ENCODE results near the gene SOHLH1.

The SOHLH1 gene

GRCh38 chr9:135699440-135699839 lies at the start of gene SOHLH1:
Gene SOHLH1 (minus strand): TSS chr9:135699481. CDS start chr9:135699467, 14 bp downstream.
- no peak for DNase-seq

GRCh38 chr9:135748676-135749075 lies 49.4 kb upstream of the SOHLH1 start:
- no peak for DNase-seq

GRCh38 chr9:135747311-135747710 lies 48.0 kb upstream of the SOHLH1 start:
- no peak for DNase-seq

GRCh38 chr9:135746565-135746964 lies 47.3 kb upstream of the SOHLH1 start:
- no peak for DNase-seq

DNA sequence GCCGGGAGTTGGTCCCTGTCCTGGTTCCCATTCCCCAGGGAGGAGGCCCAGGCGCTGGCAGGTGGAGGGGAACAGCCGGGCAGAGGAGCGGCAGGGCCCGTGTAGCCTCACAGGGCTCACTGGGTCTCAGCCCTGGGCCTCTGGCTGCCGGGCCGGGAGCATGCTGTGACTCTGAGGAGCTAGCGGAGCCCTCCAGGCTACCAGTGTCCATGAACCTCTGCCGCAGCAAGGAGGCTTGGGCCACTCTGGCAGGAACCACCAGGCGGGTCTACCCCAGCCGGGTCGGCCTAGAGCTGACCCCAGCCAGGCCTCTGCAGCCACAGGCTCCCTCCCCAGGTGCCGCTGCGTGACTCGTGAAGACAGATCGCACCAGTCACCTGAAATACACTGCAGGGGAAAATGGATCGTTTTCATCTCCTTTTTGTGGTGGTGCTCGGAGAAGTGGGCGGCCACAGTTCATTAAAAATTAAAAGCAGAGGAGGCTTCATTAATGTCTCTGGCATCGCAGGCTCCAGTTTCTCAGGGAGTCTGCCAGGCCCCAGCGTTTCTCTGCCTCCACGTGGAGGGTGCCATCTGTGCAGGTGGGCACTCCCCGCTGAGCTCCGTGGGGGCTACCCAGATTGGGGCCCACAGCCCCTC lies 46.5 kb upstream of the SOHLH1 start:
- no peak for DNase-seq

DNA sequence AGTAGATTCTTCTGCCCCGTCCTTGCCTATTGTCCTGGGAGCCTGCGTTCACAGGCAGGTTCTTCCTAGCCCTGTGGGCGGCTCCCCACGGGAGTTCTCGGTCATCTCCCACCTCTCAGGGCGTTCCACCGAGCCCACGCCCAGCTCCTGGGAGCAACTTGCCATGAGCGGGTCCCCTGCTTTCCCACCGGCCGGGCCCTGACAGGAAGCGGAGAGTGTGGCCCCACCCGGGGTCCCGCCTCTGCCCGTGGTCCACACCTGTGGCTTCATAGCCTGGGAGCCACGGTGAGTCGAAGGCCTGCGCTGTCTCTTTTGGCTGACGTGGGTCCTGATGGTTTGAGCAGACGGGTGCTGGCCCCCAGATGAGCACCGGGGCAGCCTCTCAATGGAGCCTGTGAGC lies 45.9 kb upstream of the SOHLH1 start:
- no peak for DNase-seq

- DNase-seq, result no peak
Measured at GRCh38 chr9:135744333-135745070, 45.2 kb upstream of the SOHLH1 start.

DNA sequence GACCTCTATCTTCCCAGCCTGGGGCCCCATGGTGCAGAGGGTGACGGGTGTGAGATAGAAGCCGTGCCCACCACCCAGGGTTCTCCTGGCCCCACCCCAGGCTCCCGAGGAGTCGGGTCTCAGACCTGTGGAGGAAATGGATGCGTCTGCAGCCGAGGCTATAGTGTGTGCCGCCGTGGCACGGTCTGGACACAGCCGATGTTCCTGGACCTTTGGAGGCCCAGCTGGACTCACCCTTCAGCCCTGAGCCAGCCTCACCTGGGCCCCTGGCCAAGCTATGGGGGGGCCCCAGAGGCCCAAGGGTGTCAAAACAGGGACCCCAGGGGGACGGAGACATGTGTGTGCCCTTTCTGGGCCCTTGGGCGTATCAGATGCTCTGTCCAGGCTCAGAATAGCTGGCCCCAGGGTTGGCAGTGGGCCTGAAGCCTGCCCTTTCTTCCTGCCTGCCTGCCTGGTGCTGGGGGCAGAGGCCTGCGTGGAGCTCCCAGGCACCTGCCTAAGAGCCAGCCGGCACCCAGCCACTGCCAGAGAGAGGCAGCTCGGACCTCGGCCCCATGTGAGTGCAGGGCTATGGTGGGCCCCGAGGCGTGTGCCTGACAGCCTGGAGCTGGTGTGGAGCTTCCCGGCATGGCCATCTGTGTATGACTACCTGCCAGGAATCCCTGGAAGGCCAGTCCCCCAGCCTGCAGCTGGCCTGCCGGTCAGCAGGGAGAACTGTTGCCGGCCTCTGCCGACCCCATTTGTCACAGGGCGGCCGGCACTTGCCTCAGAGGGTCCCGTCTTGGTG lies 44.5 kb upstream of the SOHLH1 start:
- DNase-seq, result no peak

- DNase-seq, result no peak
Measured at GRCh38 chr9:135743021-135743420, 43.7 kb upstream of the SOHLH1 start.

DNA sequence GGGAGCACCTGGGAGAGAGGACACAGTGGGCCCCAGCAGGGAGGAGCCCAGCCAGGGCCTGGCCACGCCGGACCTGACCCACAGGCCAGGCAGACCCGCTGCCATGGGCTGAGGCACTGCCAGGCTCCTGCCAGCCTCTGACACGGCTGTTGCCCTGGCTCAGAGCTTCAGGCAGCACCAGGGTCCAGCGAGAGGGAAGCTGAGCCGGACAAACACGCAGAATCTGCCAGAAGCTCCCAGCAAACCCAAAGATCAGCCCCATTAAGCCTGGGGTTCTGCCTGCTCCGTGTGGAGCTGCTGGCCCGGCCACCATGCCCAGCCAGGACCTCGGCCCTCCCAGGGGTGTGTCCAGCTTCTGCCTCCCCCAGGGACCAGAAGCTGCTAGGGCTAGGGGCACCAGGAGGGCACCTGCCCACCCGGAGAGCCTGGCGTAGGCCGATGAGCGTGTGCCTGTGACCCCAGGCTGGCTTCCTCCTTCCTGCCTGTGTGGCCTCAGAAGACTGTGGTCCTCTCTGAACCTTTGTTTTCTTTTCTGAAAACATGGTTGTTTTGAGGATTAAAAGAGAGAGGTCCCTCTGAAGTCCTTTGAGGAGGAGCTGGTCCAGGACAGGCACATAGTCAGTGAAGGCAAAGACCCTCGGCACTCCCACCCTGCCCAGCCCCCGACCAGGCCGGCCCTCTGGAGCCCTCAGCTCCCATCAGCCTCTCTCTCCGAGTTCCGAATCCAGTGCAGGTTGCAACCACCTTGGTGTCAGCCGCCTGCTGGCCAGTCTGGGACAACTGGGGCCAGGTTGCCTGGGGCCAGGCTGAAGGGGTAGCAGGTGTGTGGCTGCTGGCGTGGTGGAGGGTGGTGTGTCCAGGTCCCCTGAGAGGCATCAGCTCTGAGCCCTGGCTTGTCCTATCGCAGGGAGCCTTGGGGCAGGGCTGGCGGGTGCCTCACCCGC lies 42.3 kb upstream of the SOHLH1 start:
- DNase-seq, result no peak

- DNase-seq, result no peak
Measured at GRCh38 chr9:135739271-135740220, 40.3 kb upstream of the SOHLH1 start.

DNA sequence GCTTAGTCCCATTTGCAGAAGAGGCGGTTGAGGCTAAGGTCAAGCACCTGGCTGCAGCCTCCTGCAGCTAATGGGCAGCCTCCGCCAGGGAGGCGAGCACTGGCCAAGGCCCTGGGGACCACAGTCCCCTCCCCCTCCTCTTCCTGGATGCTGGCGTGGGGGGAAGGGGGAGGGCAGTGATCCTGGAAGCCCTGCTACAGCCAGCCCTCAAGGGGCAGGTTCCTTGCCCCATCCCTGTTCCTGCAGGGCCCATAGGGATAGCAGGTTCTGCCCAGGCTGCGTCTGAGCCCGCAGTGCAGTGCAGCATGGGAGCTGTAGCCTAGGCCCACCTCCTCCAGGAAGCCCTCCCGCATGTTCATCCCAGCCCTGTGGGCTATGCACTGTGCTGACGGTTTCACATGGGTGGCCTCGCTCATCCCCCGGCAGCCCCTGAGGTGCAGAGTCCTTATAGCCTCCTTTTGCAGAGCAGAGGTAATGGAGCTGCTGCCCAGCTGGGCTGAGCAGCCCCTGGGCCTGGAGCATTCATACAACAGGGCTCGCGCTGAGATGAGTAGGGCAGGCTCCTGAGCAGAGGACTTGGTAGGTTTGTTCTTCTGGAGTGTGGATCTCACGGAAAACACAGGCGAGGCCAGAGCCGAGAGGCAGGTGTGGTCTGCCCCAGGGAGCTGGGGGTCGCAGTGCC lies 38.7 kb upstream of the SOHLH1 start:
- no peak for DNase-seq

DNA sequence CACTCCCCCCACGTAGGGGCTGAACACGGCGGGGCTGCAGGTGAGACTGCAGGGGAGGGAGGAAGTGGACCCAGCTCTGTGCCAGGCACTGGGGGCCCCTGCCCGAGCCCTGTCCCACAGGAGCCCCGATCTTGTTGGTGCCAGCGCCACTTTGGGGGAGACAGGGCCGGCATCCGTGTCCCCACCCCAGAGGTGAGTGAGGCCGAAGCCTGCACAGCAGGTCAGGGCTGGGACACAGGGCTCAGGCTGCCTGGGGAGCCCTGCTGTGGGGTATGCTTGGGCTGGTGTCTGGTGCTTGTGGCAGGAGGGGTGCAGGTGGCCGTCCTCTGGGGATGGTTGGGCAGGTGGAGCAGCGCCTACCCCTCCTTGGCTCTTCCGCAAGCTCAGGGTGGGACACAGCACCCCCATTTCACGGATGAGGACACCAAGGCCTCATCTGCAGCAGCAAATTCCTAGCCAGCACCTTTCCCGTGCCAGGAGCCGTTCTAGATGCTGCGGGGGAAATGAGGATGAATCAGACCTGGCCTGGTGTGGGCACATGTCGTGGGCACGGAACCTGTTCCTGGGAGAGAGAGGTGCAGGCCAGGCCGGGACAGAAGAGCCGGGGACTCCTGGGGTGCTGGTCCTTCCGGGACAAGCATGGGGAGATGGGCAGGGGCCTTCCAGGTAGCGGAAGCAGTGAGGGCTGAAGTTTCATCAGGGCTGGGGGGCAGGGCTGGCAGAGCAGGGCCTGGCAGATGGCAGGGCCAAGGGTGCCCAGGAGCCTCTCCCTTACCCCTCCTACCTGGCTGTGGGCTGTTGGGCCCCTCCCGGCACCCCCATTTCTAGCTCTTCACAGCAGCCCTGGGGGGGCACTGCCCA lies 37.9 kb upstream of the SOHLH1 start:
- no peak for DNase-seq

DNA sequence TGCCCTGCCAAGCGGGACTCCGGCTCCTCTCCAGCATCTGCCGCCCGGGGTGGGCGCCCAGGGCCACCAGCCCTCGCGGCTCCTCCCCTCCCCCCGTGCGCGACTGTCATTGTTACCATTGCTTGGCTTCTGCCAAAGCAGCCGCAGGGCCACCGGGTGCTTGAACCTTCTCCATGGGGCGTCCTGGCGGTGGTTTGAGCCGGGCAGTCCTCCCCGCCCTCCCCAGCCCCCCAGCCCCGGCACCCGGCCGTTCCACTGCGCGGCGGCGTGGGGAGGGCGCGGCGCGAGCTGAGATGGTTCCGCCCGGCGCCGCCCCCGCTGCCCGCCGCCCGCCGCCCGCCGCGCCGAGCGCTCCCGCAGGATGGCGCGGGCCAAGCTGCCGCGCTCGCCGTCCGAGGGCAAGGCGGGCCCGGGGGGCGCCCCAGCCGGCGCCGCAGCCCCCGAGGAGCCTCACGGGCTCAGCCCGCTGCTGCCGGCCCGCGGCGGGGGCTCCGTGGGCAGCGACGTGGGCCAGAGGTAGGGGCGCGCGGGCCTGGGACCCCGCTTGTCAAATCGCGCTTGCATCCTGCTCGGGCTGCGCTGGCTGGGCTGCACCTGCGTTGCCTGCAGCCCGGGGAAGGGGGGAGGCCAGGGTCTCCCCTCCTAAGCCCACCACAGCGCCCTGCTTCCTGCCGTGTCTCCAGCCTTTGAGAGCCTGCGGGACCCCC lies 37.1 kb upstream of the SOHLH1 start:
- no peak for DNase-seq

DNA sequence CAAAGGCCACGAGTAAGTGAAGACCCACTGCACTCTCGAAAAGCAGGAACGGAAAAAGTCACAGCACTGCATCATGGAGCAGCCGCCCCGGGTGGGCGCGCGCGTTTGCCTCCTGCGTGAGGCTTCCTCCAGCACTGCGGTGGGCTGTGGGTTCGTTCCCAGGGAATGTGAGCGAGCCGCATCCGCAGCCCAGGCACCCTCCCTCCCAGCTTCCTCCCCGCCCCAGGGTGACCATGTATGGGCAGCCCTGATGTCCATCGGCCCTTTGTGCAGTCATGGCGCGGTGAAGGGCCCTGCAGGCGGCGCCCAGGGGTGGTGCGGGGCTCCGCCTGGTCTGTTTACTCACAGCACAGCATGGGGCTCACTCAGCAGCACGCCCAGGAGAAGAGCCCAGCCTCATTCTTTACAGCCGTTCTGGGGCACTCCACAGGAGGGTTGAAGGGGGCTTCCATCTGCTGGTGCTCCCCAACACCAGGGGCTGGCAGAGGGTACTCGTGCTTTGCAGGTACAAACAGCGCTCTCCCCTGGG lies 35.4 kb upstream of the SOHLH1 start:
- DNase-seq, result no peak

DNA sequence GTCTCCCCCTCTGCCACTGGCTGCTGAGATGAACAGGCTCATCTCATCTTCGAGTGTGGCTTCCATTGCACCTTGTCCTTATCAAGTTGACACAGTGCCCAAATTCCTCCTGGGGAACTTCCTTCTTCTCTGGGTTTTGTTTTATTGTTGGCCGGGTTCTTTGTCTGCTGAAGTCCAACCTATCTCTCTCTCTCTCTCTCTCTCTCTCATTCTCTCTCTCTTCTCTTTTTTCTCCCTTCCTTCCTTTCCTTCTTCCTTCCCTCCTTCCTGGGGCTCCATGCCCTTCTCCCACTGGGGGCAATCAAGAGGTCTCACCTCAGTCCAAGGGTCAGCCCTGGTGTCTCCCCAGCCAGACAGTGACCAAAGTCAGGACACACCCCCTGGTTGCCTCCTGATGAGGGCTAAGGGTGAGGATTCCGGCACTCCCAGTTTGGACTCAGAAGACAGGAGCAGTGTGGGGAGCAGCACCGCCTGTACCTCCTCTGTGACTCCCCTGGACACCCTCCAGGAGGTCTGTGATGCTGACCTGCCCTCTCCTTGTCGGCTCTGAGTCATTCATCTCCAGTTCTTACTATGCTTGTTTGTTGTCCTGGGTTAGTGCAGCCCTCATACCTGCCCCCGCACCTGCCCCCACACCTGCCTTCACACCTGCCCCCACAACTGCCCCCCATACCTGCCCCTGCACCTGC lies 33.4 kb upstream of the SOHLH1 start:
- no peak for DNase-seq

DNA sequence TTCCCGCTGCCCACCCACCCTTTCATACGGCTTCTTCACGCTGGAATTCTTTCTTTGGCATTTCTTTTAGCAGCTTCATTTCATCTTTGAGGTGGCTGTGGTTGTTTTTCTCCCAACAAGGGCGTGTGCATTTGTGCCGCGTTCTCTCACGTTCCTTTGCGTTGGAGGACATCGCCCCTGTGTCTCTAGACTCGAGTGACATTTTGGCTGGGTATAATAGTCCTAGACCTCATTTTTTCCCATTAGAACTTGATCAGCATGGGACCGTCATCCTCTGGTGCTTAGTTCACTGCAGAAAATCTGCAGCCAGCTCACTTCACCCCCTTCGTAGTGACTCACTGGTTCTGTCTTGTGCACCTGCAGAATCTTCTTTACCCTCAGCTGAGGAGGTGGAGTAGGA lies 32.2 kb upstream of the SOHLH1 start:
- no peak for DNase-seq

GRCh38 chr9:135729480-135729879 lies 30.2 kb upstream of the SOHLH1 start:
- DNase-seq, result no peak
